IMR-90 (cell line): ENCODE results near the gene AHSG. TPM values are rescaled to one million over a fixed set of nuclear protein-coding genes. Genes with fewer than 3 reads are reported as not detected.

Source experiments
- ATAC-seq: fragments of 200-7000 bp; cut with Tn5 transposase; 2 replicates; pipeline ENCODE4 v1.9.1; 2020; ENCODE audit warnings: low read depth, mild to moderate bottlenecking, moderate library complexity
- BruUV-seq: library from RNA; stranded (reverse); fragments of 400-500 nt; replicated peaks from 2 replicates; lab custom pipeline; 2021; lab: Mats Ljungman, UMichigan
- CTCF ChIA-PET: fragments of 300-600 bp; formaldehyde crosslinking; extraction: SDS; loops from one replicate; lab custom pipeline; 2021; ENCODE audit warnings: antibody characterized with exemption; lab: Yijun Ruan, JAX
- POLR2A ChIA-PET: fragments of 300-600 bp; sonication (Branson Sonifier 250); formaldehyde crosslinking; loops from one replicate; lab custom pipeline; 2022; ENCODE audit warnings: antibody characterized with exemption; ENCODE audit not compliant: unreplicated experiment; lab: Charles Lee
- DNase-seq: peaks from one replicate; pipeline ENCODE4 v3.0.0; 2013
- H2AFZ ChIP-seq: replicated peaks from 2 replicates; pipeline ENCODE3; 2013; ENCODE audit warnings: low read length, mild to moderate bottlenecking; ENCODE audit not compliant: poor library complexity
- H2AK5ac ChIP-seq: 2 replicates; pipeline ENCODE4 v1.6.1; 2013; ENCODE audit warnings: low read depth, low read length, inconsistent platforms
- H2AK9ac ChIP-seq: replicated peaks from 2 replicates; pipeline ENCODE3; 2013; ENCODE audit warnings: mild to moderate bottlenecking, low read depth, low read length, moderate library complexity; ENCODE audit not compliant: poor library complexity
- H2BK120ac ChIP-seq: 2 replicates; pipeline ENCODE4 v1.6.1; 2013; ENCODE audit warnings: low read depth, low read length, inconsistent platforms
- H2BK15ac ChIP-seq: 3 replicates; pipeline ENCODE4 v1.6.1; 2013; ENCODE audit warnings: low read depth, low read length, inconsistent platforms
- H2BK20ac ChIP-seq: 2 replicates; pipeline ENCODE4 v1.6.1; 2013; ENCODE audit warnings: low read depth, mild to moderate bottlenecking, inconsistent platforms, low read length, moderate library complexity
- H2BK5ac ChIP-seq: 2 replicates; pipeline ENCODE4 v1.6.1; 2013; ENCODE audit warnings: mild to moderate bottlenecking, low read depth, low read length, inconsistent platforms; ENCODE audit not compliant: poor library complexity, severe bottlenecking
- H3K14ac ChIP-seq: replicated peaks from 2 replicates; pipeline ENCODE4 v1.6.1; 2013; ENCODE audit warnings: low read depth, low read length, inconsistent platforms
- H3K18ac ChIP-seq: 2 replicates; pipeline ENCODE4 v1.6.1; 2013; ENCODE audit warnings: low read depth, low read length, control low read depth
- H3K23ac ChIP-seq: 2 replicates; pipeline ENCODE4 v1.6.1; 2013; ENCODE audit warnings: low read depth, low read length, inconsistent platforms
- H3K27ac ChIP-seq: 2 replicates; pipeline ENCODE4 v1.5.1; 2013; ENCODE audit warnings: mild to moderate bottlenecking, control low read depth, low read length; ENCODE audit not compliant: insufficient read depth
- H3K27me3 ChIP-seq: 2 replicates; pipeline ENCODE4 v1.6.1; 2013; ENCODE audit warnings: low read length; ENCODE audit not compliant: control insufficient read depth, insufficient read depth
- H3K36me3 ChIP-seq: 2 replicates; pipeline ENCODE4 v1.6.1; 2013; ENCODE audit warnings: low read length, mixed read lengths; ENCODE audit not compliant: control insufficient read depth, insufficient read depth
- H3K4ac ChIP-seq: 2 replicates; pipeline ENCODE4 v1.6.1; 2013; ENCODE audit warnings: low read depth, low read length, inconsistent platforms
- H3K4me1 ChIP-seq: 2 replicates; pipeline ENCODE4 v1.6.1; 2013; ENCODE audit warnings: low read length, mixed read lengths; ENCODE audit not compliant: control insufficient read depth, insufficient read depth
- H3K4me2 ChIP-seq: 2 replicates; pipeline ENCODE4 v1.6.1; 2013; ENCODE audit warnings: low read depth, mild to moderate bottlenecking, control low read depth, low read length, moderate library complexity
- H3K4me3 ChIP-seq: 2 replicates; pipeline ENCODE4 v1.5.1; 2013; ENCODE audit warnings: low read depth, mild to moderate bottlenecking, control low read depth, low read length, moderate library complexity; ENCODE audit not compliant: insufficient read depth
- H3K56ac ChIP-seq: 2 replicates; pipeline ENCODE4 v1.6.1; 2013; ENCODE audit warnings: low read length, inconsistent platforms; ENCODE audit not compliant: insufficient read depth; ENCODE audit errors: extremely low read depth
- H3K79me1 ChIP-seq, 2 experiments: 2 replicates each; pipeline ENCODE4 v1.6.1; 2013; ENCODE audit warnings: low read length in 2 of 2, inconsistent platforms in 1 of 2, low read depth in 1 of 2
- H3K9ac ChIP-seq: 2 replicates; pipeline ENCODE4 v1.6.1; 2013; ENCODE audit warnings: low read depth, low read length, control low read depth
- H3K9me1 ChIP-seq: 2 replicates; pipeline ENCODE4 v1.6.1; 2013; ENCODE audit warnings: low read length, inconsistent platforms; ENCODE audit not compliant: insufficient read depth
- H3K9me3 ChIP-seq: 2 replicates; pipeline ENCODE4 v1.6.1; 2013; ENCODE audit warnings: low read length; ENCODE audit not compliant: control insufficient read depth, insufficient read depth
- H4K20me1 ChIP-seq: 2 replicates; pipeline ENCODE4 v1.6.1; 2013; ENCODE audit warnings: low read length, inconsistent platforms; ENCODE audit not compliant: insufficient read depth
- H4K5ac ChIP-seq: 2 replicates; pipeline ENCODE4 v1.6.1; 2013; ENCODE audit warnings: mild to moderate bottlenecking, low read depth, low read length, control low read depth
- H4K8ac ChIP-seq, 2 experiments: 2 replicates each; pipeline ENCODE4 v1.6.1; 2013; ENCODE audit warnings: low read depth in 2 of 2, low read length in 2 of 2, control low read depth in 1 of 2, inconsistent platforms in 1 of 2
- H4K91ac ChIP-seq: 2 replicates; pipeline ENCODE4 v1.6.1; 2013; ENCODE audit warnings: low read depth, low read length, inconsistent platforms; ENCODE audit not compliant: insufficient read depth
- BHLHE40 ChIP-seq: fragments of 150-350 bp; IDR thresholded peaks from 2 replicates; pipeline ENCODE4 v1.6.1; 2016; ENCODE audit warnings: mild to moderate bottlenecking, low read depth, low read length
- CEBPB ChIP-seq: IDR thresholded peaks from 2 replicates; pipeline ENCODE4 v1.6.1; 2012; ENCODE audit warnings: low read depth, low read length, improper control_type of control experiment
- CHD1 ChIP-seq: IDR thresholded peaks from 2 replicates; pipeline ENCODE4 v1.6.1; 2012; ENCODE audit warnings: low read depth, low read length, improper control_type of control experiment
- CTCF ChIP-seq: conservative IDR thresholded peaks from 2 replicates; pipeline ENCODE4 v1.5.1; 2012; ENCODE audit warnings: mild to moderate bottlenecking, low read depth, low read length, improper control_type of control experiment
- FOS ChIP-seq: fragments of 150-350 bp; IDR thresholded peaks from 2 replicates; pipeline ENCODE4 v1.6.1; 2016; ENCODE audit warnings: low read depth, low read length
- MAFK ChIP-seq: IDR thresholded peaks from 2 replicates; pipeline ENCODE4 v1.6.1; 2012; ENCODE audit warnings: low read depth, low read length, improper control_type of control experiment
- MAZ ChIP-seq: IDR thresholded peaks from 2 replicates; pipeline ENCODE4 v1.6.1; 2012; ENCODE audit warnings: low read depth, mild to moderate bottlenecking, low read length, improper control_type of control experiment, moderate library complexity, borderline replicate concordance
- MXI1 ChIP-seq: IDR thresholded peaks from 2 replicates; pipeline ENCODE4 v1.6.1; 2012; ENCODE audit warnings: low read depth, mild to moderate bottlenecking, low read length, moderate library complexity, borderline replicate concordance
- NFE2L2 ChIP-seq: fragments of 150-350 bp; IDR thresholded peaks from 2 replicates; pipeline ENCODE4 v1.6.1; 2016; ENCODE audit warnings: low read depth, mild to moderate bottlenecking, low read length
- POLR2A ChIP-seq: IDR thresholded peaks from 2 replicates; pipeline ENCODE4 v1.6.1; 2012; ENCODE audit warnings: mild to moderate bottlenecking, low read depth, low read length
- RAD21 ChIP-seq: IDR thresholded peaks from 2 replicates; pipeline ENCODE4 v1.6.1; 2012; ENCODE audit warnings: low read length, improper control_type of control experiment
- RCOR1 ChIP-seq: IDR thresholded peaks from 2 replicates; pipeline ENCODE4 v1.6.1; 2012; ENCODE audit warnings: mild to moderate bottlenecking, low read length, improper control_type of control experiment; ENCODE audit not compliant: insufficient replicate concordance
- RFX5 ChIP-seq: IDR thresholded peaks from 2 replicates; pipeline ENCODE4 v1.8.0; 2012; ENCODE audit warnings: low read depth, mild to moderate bottlenecking, low read length, moderate library complexity
- SMC3 ChIP-seq: fragments of 150-350 bp; IDR thresholded peaks from 2 replicates; pipeline ENCODE4 v1.6.1; 2016; ENCODE audit warnings: low read depth, mild to moderate bottlenecking, antibody characterized with exemption, low read length, moderate library complexity
- USF2 ChIP-seq: fragments of 150-350 bp; IDR thresholded peaks from 2 replicates; pipeline ENCODE4 v1.6.1; 2017; ENCODE audit warnings: mild to moderate bottlenecking, antibody characterized with exemption, low read length, low read depth
- WGBS, 2 experiments: methylation state at CpG; one replicate each; pipeline versions ENCODE4 v1.1.5 to v1.1.7; 2013; ENCODE audit warnings: missing lambda C conversion rate in 2 of 2; ENCODE audit not compliant: insufficient read length in 1 of 2; ENCODE audit errors: extremely low coverage in 2 of 2; 5-methylcytosine and 5-hydroxymethylcytosine counted together
- dilution Hi-C: fragments of 300-500 bp; cut with HindIII; formaldehyde crosslinking; loops from one replicate; pipeline ENCODE4 v1.14.3; 2018; ENCODE audit warnings: low sequenced_read_pairs; ENCODE audit not compliant: unreplicated experiment
- in situ Hi-C: fragments of 300-500 bp; cut with MboI; formaldehyde crosslinking; loops from 3 replicates; pipeline ENCODE4 v1.14.3; 2019; ENCODE audit warnings: low sequenced_read_pairs, inconsistent platforms, mixed read lengths
- intact Hi-C: fragments of 100-400 bp; cut with micrococcal nuclease; formaldehyde crosslinking; loops from 2 replicates; pipeline ENCODE4 v1.10.0; 2022
- polyA plus RNA-seq, 3 experiments: library from polyadenylated mRNA; depleted of rRNA; stranded (reverse); fragments of >200 nt; gene quantifications; 2 replicates each; pipeline ENCODE4 v1.2.3, GENCODE V29; 2012; ENCODE audit warnings: low replicate concordance in 1 of 3
- total RNA-seq: library from RNA; depleted of rRNA; stranded (reverse); fragments of >200 nt; gene quantifications from 2 replicates; pipeline ENCODE4 v1.2.3, GENCODE V29; 2012
- TF ChIP-seq, protein P1 (sequence below): fragments of 150-350 bp; IDR thresholded peaks from 2 replicates; pipeline ENCODE4 v1.6.1; 2016; ENCODE audit warnings: low read depth, mild to moderate bottlenecking, low read length, moderate library complexity, borderline replicate concordance

Gene AHSG
- total and polyA plus RNA-seq, 2 of the 4 experiments (the other 2 are of a cell fraction), result not detected

DNA sequence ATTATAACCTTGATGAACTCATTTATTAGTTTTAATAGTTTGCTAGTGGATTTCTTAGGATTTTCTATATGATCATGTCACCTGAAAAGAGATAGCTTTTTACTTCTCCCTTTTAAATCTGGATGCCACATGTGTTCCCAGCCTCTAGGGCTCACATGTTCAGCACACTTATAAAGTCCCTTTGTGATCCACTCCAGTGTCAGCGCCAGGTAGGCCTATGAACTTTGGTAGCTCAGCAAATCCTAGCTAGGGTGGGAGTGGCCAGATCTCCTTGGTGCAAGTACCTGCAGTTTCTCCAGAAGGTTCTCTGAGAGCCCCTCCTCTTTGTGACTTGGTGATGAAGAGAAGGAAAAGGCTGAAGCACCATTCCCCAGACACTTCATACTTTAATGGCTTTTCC, 36.0 kb downstream of the AHSG start:
- Histone ChIP-seq H2BK15ac (no peak overlapping the region), H2BK120ac (no peak overlapping the region), H2AK9ac (no peak overlapping the region), H2BK5ac (no peak overlapping the region), H3K18ac (no peak overlapping the region), H3K27me3 (peaks cover 7% of the 10 kb centered on the region), H3K14ac (no peak overlapping the region), H2AK5ac (no peak overlapping the region), H2BK20ac (no peak overlapping the region), H4K91ac (no peak overlapping the region), H4K5ac (no peak overlapping the region), H3K27ac (no peak overlapping the region), H3K36me3 (no peaks in the 10 kb centered on the region), H4K8ac (no peak overlapping the region), H3K4me2 (no peak overlapping the region), H3K9me1 (no peaks in the 10 kb centered on the region), H3K4me1 (no peaks in the 10 kb centered on the region), H3K4ac (no peak overlapping the region), H3K23ac (no peak overlapping the region), H3K79me1 (no peaks in the 10 kb centered on the region), H3K9me3 (no peaks in the 10 kb centered on the region), H3K56ac (no peak overlapping the region), H4K20me1 (no peaks in the 10 kb centered on the region), H3K9ac (no peak overlapping the region), H2AFZ (no peak overlapping the region), H3K4me3 (no peak overlapping the region)
- DNase-seq, result no peak
- in situ Hi-C loops (no loop called here), intact Hi-C loops (no loop called here), dilution Hi-C loops (no loop called here)
- ChIA-PET CTCF (interaction anchor here (0.6 kb wide), 1 partner anchor 109 kb away, joined by 3 read pairs; no protein-coding TSS in a partner anchor), POLR2A (no interaction called here)
- no CpG with 5 or more reads among the region's 1 CpG for WGBS, 2 experiments
- BruUV-seq, result no TSS peak
- no peak for TF ChIP-seq RCOR1
- TF ChIP-seq FOS, result no peak
- TF ChIP-seq CHD1, result no peak
- TF ChIP-seq RFX5, result no peak
- no peak for TF ChIP-seq MAFK
- no peak for TF ChIP-seq CEBPB
- TF ChIP-seq, protein P1, sequence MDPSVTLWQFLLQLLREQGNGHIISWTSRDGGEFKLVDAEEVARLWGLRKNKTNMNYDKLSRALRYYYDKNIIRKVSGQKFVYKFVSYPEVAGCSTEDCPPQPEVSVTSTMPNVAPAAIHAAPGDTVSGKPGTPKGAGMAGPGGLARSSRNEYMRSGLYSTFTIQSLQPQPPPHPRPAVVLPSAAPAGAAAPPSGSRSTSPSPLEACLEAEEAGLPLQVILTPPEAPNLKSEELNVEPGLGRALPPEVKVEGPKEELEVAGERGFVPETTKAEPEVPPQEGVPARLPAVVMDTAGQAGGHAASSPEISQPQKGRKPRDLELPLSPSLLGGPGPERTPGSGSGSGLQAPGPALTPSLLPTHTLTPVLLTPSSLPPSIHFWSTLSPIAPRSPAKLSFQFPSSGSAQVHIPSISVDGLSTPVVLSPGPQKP, result no peak
- no peak for TF ChIP-seq NFE2L2
- no peak for TF ChIP-seq MXI1
- TF ChIP-seq POLR2A, result no peak
- TF ChIP-seq MAZ, result no peak
- no peak for TF ChIP-seq RAD21
- no peak for TF ChIP-seq SMC3
- TF ChIP-seq CTCF, result no peak
- TF ChIP-seq BHLHE40, result no peak
- TF ChIP-seq USF2, result no peak
- ATAC-seq, result no peak
